Prostate gland (tissue), 2 donors: Measurements from ENCODE around the gene MYBBP1A. TPM values are rescaled to one million over a fixed set of nuclear protein-coding genes. Genes with fewer than 3 reads are reported as not detected.

Source experiments
- DNase-seq: peaks from one replicate; pipeline ENCODE4 v3.0.0-alpha.2; 2019; ENCODE audit warnings: low spot score
- H3K27ac ChIP-seq, 2 donors: fragments of 200-600 bp; sonication (generic); 2 replicates each; pipeline ENCODE4 v1.5.1; 2017 to 2019
- H3K27me3 ChIP-seq: fragments of 200-600 bp; sonication (generic); replicated peaks from 2 replicates; pipeline ENCODE4 v1.5.1; 2019; ENCODE audit not compliant: insufficient read depth
- H3K36me3 ChIP-seq, 2 donors: fragments of 200-600 bp; sonication (generic); 1 replicate in 1 of 2; 2 replicates in 1 of 2; pipeline versions ENCODE4 v1.5.1 to v1.8.1; 2017 to 2019
- H3K4me1 ChIP-seq: fragments of 200-600 bp; sonication (generic); replicated peaks from 2 replicates; pipeline ENCODE4 v1.5.1; 2019
- H3K4me3 ChIP-seq, 2 donors: fragments of 200-600 bp; sonication (generic); 2 replicates each; pipeline ENCODE4 v1.5.1; 2017 to 2019
- H3K9me3 ChIP-seq: fragments of 200-600 bp; sonication (generic); 2 replicates; pipeline ENCODE4 v1.5.1; 2017
- POLR2A ChIP-seq: fragments of 450-650 bp; IDR thresholded peaks from one replicate; pipeline ENCODE4 v1.6.1; 2016; ENCODE audit warnings: antibody characterized with exemption, mild to moderate bottlenecking
- POLR2AphosphoS5 ChIP-seq: sonication (generic); formaldehyde crosslinking; IDR thresholded peaks from one replicate; pipeline ENCODE4 v1.6.1; 2017; ENCODE audit warnings: antibody characterized with exemption
- WGBS: methylation state at CpG from one replicate; pipeline ENCODE4 v1.1.5; 2018; 5-methylcytosine and 5-hydroxymethylcytosine counted together
- intact Hi-C: fragments of 100-400 bp; cut with DNase I; formaldehyde crosslinking; loops from one replicate; pipeline ENCODE4 v1.14.2; 2022
- total RNA-seq, 2 donors: library from RNA; depleted of rRNA; stranded (reverse); fragments of >200 nt; gene quantifications; one replicate each; pipeline ENCODE4 v1.1.0, GENCODE V29; 2016
- TF ChIP-seq, protein P1 (sequence below), 4 experiments: fragments of 200-600 bp in 2 of 4; fragments of 450-650 bp in 2 of 4; sonication (generic) in 2 of 4; IDR thresholded peaks; 1 replicate in 3 of 4; 2 replicates in 1 of 4; pipeline ENCODE4 v1.5.1; 2016 to 2019; ENCODE audit warnings: antibody characterized with exemption in 4 of 4, mild to moderate bottlenecking in 2 of 4, moderate library complexity in 2 of 4

Gene MYBBP1A
- total RNA-seq, 2 donors from 2014 or later: 44.4 to 71.2 TPM

DNA sequence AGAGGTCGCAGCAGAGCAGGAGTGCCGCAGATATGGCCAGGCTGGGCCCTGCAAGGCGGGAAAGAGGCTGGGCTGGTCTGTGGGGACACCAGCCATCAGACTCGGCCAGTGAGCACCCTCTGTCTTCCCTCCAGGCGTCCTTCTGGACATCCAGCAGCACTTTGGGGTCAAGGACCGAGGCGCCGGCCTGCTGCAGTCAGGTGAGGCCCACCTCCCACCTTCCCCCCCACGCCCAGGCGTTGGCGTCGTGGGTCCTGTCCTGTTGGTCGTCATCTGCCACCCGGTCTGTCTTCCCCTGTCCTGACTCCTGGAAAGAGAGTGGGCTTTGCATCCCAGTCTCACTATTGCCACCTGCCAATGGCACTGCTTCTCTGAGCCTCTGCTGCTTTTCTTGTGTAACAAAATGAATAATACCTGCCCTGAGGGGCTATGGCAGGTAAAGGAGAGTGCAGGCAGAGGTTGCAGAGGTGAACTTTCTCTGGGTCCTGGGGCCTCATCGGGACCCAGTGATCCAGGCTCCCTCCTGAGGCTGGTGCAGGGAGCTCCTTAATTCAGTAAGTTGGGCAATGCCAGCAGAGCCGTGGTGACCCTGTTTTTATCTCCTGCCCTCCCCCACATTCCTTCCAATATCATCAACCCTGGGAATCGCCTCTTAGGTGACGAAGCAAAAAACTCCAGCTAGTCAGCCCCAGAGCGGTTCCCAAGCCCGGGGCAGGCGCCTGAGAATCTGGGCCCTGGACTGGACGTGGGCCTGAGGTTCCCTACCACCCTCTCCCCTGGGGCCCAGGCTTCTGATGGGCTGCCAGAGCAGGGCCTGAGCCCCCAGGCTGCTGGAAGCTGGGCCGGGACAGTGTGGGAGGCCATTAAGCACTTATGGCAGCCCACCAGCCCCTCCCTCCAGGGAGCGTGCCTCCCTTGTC is 41.8 kb downstream of the MYBBP1A start:
- Histone ChIP-seq H3K9me3 (no peaks in the 10 kb centered on the region), H3K27ac (peak overlapping the region; percentile 25 to 45), H3K4me3 (no peak overlapping the region), H3K36me3 (no peaks in the 10 kb centered on the region), H3K4me1 (peaks cover 6% of the 10 kb centered on the region), H3K27me3 (no peaks in the 10 kb centered on the region)
- 80% methylated on average over 23 of the region's 24 CpGs for WGBS
- no peak for TF ChIP-seq POLR2A
- TF ChIP-seq, protein P1, sequence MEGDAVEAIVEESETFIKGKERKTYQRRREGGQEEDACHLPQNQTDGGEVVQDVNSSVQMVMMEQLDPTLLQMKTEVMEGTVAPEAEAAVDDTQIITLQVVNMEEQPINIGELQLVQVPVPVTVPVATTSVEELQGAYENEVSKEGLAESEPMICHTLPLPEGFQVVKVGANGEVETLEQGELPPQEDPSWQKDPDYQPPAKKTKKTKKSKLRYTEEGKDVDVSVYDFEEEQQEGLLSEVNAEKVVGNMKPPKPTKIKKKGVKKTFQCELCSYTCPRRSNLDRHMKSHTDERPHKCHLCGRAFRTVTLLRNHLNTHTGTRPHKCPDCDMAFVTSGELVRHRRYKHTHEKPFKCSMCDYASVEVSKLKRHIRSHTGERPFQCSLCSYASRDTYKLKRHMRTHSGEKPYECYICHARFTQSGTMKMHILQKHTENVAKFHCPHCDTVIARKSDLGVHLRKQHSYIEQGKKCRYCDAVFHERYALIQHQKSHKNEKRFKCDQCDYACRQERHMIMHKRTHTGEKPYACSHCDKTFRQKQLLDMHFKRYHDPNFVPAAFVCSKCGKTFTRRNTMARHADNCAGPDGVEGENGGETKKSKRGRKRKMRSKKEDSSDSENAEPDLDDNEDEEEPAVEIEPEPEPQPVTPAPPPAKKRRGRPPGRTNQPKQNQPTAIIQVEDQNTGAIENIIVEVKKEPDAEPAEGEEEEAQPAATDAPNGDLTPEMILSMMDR (IDR thresholded peaks at IDR 0.05): no peak
- no peak for TF ChIP-seq POLR2AphosphoS5
- intact Hi-C loops: no loop called here
- no peak for DNase-seq

DNA sequence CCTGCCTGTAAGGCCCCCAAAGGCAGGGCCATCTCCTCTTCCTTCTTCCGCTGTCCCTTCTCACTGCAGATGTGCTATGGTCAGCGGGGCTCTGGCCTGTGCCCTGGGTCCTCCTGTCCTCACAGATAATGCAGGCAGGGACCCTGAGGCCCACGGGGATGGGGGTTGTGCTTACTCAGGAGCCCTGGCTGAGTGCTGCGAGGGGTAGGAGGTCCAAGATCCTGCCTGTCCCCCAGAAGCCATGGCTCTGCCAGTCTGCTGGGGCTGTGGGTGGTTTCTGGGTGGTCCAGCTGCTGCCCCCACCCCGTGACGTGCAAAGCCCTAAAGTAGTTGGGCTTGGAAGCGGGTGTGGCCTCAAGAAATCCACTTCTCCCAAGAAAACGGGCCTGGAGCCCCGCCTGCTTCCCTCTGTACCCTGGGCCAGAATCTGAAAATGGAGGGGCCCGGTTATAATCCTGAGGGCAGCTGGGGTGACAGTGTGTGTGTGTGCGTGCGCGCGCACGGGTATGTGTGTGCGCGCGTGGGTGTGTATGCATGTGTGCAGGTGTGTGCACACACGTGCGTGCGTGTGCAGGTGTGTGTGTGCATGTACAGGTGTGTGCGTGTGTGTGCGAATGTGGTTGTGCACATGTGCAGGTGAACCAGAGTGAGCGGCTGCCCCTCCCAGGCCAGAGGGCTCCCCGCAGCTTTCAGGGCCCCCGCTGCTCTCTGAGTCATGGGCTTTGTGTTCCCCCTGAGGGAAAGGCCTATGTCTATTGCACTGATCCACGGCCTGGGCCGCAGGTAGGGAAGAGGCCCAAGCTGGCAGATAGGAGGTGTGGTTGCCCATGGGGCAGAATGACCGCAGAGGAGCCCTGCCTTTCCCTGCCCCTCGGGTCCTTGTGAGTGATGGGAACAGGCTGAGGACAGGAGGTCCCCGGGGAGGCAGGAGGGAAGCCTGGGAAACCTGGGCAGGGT is 42.8 kb downstream of the MYBBP1A start:
- Histone ChIP-seq H3K27ac (no peak overlapping the region), H3K36me3 (no peaks in the 10 kb centered on the region), H3K4me3 (no peak overlapping the region), H3K9me3 (no peaks in the 10 kb centered on the region), H3K27me3 (no peaks in the 10 kb centered on the region), H3K4me1 (peaks cover 6% of the 10 kb centered on the region)
- intact Hi-C loops: no loop called here
- WGBS: 92% methylated on average over 30 of the region's 31 CpGs
- no peak for TF ChIP-seq POLR2A
- no peak for DNase-seq

DNA sequence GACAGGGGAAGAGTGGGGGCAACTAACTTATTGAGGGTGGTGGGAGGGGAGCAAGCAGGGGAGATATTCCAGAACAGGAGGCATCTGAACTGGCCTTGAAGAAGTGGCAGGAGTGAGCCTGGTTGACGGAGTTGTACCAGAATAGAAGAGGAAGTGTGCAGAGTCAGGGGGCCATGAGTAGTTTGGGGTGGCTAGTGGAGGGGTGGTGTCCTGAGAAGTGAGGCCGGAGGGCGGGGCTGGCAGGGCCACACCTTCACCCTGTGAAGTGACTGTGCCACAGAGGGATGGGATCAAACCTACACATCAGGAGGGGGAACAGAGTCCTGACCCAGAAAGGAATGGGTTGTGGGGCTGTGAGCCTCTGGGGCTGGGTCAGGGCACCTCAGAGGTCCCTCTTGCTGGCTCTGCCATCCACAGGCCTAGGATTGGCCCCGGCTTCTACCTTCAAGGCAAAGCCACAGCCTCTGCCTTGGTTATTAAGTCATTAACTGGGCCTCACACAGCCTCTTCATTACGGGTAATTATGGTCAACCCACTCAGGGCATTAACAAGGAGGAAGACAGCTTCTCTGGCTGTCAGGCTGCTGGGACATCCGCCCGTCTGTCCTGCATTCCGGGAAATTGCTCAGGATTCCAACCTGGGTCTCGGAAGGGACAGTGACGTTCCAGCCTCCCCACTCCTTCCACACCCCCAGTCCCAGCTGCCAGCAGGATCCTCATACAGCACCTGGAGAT is 43.8 kb downstream of the MYBBP1A start:
- Histone ChIP-seq H3K9me3 (no peaks in the 10 kb centered on the region), H3K4me3 (no peak overlapping the region), H3K27me3 (no peaks in the 10 kb centered on the region), H3K4me1 (peaks cover 6% of the 10 kb centered on the region), H3K36me3 (no peaks in the 10 kb centered on the region), H3K27ac (no peak overlapping the region)
- 91% methylated on average over 10 of the region's 10 CpGs for WGBS
- TF ChIP-seq, protein P1 (IDR thresholded peaks at IDR 0.05): no peak
- TF ChIP-seq POLR2AphosphoS5 (no peak), POLR2A (no peak)
- DNase-seq: no peak
- intact Hi-C loops: no loop called here

DNA sequence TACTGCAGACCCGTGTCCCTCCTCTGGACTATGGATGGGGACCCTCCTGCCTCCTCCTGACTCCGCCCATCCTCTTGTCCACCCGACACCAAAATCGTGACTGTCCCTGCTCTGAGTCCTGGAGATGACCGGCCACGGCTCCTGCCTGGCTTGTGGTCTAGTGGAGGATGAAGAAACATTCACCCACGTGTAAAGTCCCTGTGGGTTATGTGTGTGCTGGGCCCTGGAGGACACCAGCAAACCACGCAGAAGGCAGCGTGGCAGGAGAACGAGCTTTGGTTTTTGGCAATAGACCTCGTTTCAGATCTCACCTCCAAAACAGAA is 44.6 kb downstream of the MYBBP1A start:
- Histone ChIP-seq H3K36me3 (no peaks in the 10 kb centered on the region), H3K27me3 (no peaks in the 10 kb centered on the region), H3K27ac (no peak overlapping the region), H3K4me3 (no peak overlapping the region), H3K9me3 (no peaks in the 10 kb centered on the region), H3K4me1 (peaks cover 6% of the 10 kb centered on the region)
- intact Hi-C loops: no loop called here
- WGBS: 76% methylated on average over 11 of the region's 11 CpGs
- TF ChIP-seq POLR2A (no peak), POLR2AphosphoS5 (no peak)
- TF ChIP-seq, protein P1 (IDR thresholded peaks at IDR 0.05): no peak
- DNase-seq: no peak
